Fibroblast of mammary gland (primary cell): ENCODE measurements around the gene VIPR2.
"Not testable (repeated sequence)": the region's sequence is repeated elsewhere in the genome, so short reads cannot be mapped to it uniquely, and the experiment has no call there.

Experiments
- DNase-seq: peaks from one replicate; pipeline ENCODE4 v3.0.0-alpha.2; 2010; ENCODE audit warnings: low read depth
- H3K4me3 ChIP-seq: 2 replicates; pipeline ENCODE4 v1.5.1; 2011; ENCODE audit warnings: low read depth, mild to moderate bottlenecking, low read length, moderate library complexity; ENCODE audit not compliant: control insufficient read depth
- TF ChIP-seq, protein P1 (sequence below): conservative IDR thresholded peaks from 2 replicates; pipeline ENCODE4 v1.5.1; 2011; ENCODE audit warnings: low read depth, low read length, inconsistent platforms; ENCODE audit not compliant: control insufficient read depth, insufficient read depth

VIPR2 gene

DNA sequence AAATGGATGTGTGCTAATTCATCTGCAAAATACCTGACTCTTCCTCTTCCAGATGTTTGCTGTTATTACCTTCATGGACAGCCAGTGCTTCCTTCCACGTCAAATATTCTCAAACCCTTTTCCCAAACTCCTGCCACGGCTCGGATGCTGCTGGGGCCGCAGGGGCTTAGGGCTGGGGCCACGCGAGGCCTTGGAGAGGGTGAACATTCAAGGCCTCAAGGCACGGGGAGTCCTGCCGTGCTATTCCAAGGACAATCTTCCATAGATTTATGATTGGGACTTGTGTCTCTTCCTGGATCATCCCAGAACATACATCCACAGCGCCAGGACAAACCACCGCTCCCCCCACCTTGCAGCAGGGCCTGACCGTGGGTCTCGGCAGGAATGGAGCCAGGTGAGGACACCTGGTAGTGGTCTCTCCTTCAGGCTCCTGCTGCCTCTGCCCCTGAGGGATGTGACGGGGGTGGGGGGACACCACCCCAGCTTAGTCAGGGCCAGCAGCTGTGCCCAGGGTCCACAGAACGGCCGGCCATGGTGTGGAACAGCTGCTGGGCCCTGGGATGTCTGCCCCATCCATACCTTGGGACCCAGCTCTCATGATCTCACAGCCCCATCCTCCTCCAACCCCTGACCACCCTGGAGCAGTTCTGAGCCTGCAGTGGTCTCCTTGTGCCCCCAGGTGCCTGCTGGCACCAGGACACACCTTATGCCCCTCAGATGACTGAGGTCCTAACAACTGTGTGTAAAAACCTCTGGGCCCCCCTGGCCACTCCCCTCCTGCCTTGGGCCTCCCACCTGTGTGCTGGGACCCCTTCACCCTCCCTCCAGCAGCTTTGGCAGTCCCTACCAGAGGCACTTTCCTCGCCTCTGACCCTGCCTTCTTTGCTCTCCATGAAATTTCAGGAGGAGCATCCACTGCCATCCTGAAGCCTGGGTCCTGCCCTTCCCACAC lies 16.7 kb downstream of the VIPR2 start:
- H3K4me3 ChIP-seq, result no peak overlapping the region
- DNase-seq, result no peak
- TF ChIP-seq, protein P1, sequence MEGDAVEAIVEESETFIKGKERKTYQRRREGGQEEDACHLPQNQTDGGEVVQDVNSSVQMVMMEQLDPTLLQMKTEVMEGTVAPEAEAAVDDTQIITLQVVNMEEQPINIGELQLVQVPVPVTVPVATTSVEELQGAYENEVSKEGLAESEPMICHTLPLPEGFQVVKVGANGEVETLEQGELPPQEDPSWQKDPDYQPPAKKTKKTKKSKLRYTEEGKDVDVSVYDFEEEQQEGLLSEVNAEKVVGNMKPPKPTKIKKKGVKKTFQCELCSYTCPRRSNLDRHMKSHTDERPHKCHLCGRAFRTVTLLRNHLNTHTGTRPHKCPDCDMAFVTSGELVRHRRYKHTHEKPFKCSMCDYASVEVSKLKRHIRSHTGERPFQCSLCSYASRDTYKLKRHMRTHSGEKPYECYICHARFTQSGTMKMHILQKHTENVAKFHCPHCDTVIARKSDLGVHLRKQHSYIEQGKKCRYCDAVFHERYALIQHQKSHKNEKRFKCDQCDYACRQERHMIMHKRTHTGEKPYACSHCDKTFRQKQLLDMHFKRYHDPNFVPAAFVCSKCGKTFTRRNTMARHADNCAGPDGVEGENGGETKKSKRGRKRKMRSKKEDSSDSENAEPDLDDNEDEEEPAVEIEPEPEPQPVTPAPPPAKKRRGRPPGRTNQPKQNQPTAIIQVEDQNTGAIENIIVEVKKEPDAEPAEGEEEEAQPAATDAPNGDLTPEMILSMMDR, result no peak

DNA sequence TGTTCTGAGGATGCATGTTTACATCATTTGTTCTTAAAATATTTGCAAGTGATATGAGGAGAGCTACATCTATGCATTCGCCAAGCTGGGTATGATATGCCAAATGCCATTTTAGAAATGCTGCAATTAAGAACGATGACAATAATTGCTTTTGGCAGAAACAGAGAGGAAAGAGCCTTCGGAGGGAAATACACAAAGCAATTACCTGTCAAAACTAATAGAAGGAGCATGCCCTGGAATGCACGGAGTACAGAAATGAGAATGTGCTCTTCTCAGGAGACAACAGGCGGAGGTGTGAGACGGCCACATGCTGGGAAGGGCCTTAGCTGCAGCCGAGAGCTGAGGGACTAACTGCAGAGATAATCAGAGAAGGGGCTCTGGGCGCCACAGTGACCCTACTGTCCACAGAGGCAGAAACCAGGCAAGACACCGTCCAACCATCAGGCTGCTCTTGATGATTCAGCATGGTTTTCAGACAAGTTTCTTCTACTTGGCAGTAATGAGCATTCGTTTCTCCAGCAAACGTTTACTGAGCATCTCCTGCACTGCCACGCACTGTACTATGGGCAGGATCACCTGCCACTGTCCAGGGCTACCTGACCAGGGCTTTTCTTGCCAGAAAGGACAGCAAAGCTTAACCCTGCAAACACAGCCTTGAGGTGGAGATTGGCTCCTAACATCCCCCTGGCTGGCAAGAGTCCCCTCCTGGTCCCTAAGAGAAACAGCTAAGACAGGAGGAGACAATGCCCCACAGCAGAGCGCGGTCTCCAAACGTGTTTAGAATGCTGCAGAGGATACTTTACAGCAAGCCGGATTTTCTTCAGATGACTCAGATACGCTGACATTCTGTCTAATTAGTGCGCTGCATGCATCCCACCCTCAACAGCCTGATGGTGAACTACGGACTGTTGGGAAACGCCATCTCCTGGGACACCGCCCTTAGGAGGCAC lies 18.1 kb downstream of the VIPR2 start:
- no peak for DNase-seq
- TF ChIP-seq, protein P1, result no peak
- no peak overlapping the region for H3K4me3 ChIP-seq

DNA sequence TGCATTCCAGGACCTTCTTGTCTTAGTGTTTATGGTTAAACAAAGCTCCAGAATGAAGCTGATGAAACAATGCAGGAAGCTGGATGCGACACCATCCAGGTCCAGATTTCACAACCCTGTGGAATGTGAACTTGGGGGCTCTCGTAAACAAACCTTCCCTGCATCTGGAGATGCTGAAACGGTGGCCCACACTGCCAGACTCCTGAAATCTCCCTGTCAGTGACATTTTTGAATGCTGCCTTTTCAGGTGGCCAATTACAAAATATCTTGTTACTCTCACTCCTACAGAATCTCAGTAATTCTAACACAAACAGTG lies 18.8 kb downstream of the VIPR2 start:
- TF ChIP-seq, protein P1, result no peak

DNA sequence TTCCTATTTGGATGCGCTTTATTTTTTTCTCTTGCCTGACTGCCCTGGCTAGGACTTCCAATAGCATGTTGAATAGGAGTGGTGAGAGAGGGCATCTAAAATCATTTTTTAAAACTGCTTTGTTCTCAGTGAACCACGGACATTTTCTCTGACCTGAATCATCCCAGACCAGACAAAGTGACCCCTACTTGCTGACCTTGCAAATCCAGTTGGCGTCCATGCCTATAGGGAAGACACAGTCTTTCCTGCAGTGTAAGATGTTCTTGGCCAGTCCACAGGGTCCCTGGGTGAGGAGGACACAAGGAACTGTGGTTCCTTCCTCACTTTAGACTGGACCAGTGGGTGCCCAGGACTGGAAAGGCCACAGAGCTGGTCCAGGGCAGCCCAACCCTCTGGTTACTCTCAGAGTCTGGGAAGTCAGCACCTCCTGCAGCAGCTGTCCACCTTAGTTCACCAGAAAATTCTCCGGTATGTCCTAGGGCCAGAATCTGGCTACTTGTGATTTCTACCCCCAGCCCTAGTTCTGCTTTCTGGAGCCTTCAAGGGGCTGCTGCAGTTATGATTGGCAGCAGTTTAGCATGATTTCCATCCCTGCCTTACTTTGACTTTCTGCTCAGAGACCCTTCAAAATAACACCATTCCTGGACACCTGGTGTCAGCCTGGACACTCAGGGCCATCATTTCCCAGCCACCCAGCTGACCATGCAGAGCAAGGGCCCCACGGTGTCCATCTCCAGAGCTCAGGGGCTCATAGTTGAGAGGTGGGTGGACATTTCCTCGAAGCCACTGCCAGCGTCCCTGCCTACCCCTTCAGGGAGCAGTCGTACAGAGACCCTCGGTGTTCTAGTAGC lies 19.3 kb downstream of the VIPR2 start:
- TF ChIP-seq, protein P1, result no peak
- DNase-seq, result no peak
- no peak overlapping the region for H3K4me3 ChIP-seq

More for the DNA sequence above, 18.8 kb downstream of the VIPR2 start:
- no peak for DNase-seq
- no peak overlapping the region for H3K4me3 ChIP-seq

DNA sequence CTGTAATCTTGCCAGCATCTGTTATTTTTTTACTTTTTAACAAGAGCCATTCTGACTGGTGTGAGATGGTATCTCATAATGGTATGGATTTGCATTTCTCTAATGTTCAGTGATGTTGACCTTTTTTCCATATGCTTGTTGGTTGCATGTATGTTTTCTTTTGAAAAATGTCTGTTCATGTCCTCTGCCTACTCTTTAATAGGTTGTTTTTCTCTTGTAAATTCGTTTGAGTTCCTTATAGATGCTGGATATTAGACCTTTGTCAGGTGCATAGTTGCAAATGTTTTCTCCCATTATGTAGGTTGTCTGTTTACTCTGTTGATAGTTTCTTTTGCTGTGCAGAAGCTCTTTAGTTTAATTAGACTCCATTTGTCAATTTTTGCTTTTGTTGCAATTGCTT lies 20.9 kb downstream of the VIPR2 start:
- DNase-seq, H3K4me3 ChIP-seq: not testable (repeated sequence)

DNA sequence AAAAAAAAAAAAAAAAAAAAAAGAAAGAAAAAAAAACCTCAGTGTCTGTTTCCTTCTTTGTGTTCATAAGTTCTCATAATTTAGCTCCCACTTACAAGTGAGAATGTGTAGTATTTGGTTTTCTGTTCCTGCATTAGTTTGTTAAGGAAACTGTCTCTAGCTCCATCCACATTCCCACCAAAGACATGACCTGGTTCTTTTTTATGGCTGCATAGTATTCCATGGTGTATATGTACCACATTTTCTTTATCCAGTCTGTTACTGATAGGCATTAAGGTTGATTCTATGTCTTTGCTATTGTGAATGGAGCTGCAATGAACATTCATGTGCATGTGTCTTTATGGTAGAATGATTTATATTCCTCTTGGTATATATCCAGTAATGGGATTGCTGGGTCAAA lies 21.4 kb downstream of the VIPR2 start:
- not testable (repeated sequence) for DNase-seq, H3K4me3 ChIP-seq

DNA sequence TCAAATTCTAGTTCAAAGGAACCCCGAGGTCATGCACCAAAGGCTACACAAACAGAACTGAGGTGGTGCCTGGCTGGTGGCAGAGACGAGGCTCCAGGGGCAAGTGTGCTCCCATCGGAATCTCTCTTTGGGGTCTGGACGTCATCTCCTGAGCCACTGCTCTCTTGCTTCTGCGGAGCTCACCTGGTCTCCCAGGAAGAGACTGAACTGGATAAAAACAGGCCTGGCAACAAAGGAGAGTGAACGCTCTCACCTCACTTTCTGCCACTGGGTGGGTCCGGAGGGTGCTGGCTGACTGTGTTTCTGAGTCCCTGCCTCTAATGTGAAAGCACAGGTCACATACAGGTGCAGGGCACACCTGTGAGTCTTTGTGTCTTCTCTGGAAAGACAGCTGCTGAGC lies 22.4 kb downstream of the VIPR2 start:
- no peak for DNase-seq
- TF ChIP-seq, protein P1, result no peak
- no peak overlapping the region for H3K4me3 ChIP-seq
